Muscle layer of colon (tissue), 2 donors: ENCODE measurements around the gene CASK.

Source experiments
- H3K27ac ChIP-seq: one replicate; pipeline ENCODE4 v1.7.0; 2013; ENCODE audit warnings: low read depth, mild to moderate bottlenecking, low read length, moderate library complexity
- H3K27me3 ChIP-seq, 2 donors: one replicate each; pipeline ENCODE4 v1.7.0; 2013; ENCODE audit warnings: low read length in 2 of 2, mild to moderate bottlenecking in 2 of 2; ENCODE audit not compliant: insufficient read depth in 2 of 2, control insufficient read depth in 1 of 2
- H3K36me3 ChIP-seq: one replicate; pipeline ENCODE4 v1.7.0; 2013; ENCODE audit warnings: mild to moderate bottlenecking, low read length; ENCODE audit not compliant: insufficient read depth
- H3K4me1 ChIP-seq: one replicate; pipeline ENCODE4 v1.7.0; 2013; ENCODE audit warnings: mild to moderate bottlenecking, low read length; ENCODE audit not compliant: insufficient read depth
- H3K4me3 ChIP-seq, 2 donors: one replicate each; pipeline ENCODE4 v1.7.0; 2013; ENCODE audit warnings: low read length in 2 of 2, low read depth in 1 of 2, mild to moderate bottlenecking in 1 of 2, moderate library complexity in 1 of 2
- H3K9ac ChIP-seq: one replicate; pipeline ENCODE4 v1.7.0; 2013; ENCODE audit warnings: low read length
- H3K9me3 ChIP-seq: one replicate; pipeline ENCODE4 v1.7.0; 2013; ENCODE audit warnings: mild to moderate bottlenecking, low read length
- donor health status: abdominal sarcoma.
- donor health status: Adenocarcinoma of cecum.

The CASK gene

GRCh38 chrX:41761169-41761568, 162.2 kb downstream of the CASK start:
- no peak overlapping the region for H3K9ac ChIP-seq
- H3K27ac ChIP-seq, result no peak overlapping the region
- H3K4me1 ChIP-seq, result no peaks in the 10 kb centered on the region
- H3K4me3 ChIP-seq, result no peak overlapping the region
- no peaks in the 10 kb centered on the region for H3K9me3 ChIP-seq
- H3K27me3 ChIP-seq, result no peaks in the 10 kb centered on the region
- no peaks in the 10 kb centered on the region for H3K36me3 ChIP-seq

- Histone ChIP-seq H3K27me3 (no peaks in the 10 kb centered on the region), H3K9ac (no peak overlapping the region)
These were observed 163.5 kb downstream of the CASK start for GRCh38 chrX:41759817-41760216.

GRCh38 chrX:41758401-41758800, 165.0 kb downstream of the CASK start:
- Histone ChIP-seq H3K27me3 (no peaks in the 10 kb centered on the region), H3K36me3 (no peaks in the 10 kb centered on the region), H3K9me3 (no peaks in the 10 kb centered on the region), H3K27ac (no peak overlapping the region), H3K9ac (no peak overlapping the region), H3K4me1 (no peaks in the 10 kb centered on the region), H3K4me3 (no peak overlapping the region)

More at GRCh38 chrX:41759817-41760216, 163.5 kb downstream of the CASK start:
- H3K27ac ChIP-seq, result no peak overlapping the region
- no peaks in the 10 kb centered on the region for H3K36me3 ChIP-seq
- H3K4me3 ChIP-seq, result no peak overlapping the region
- no peaks in the 10 kb centered on the region for H3K4me1 ChIP-seq
- no peaks in the 10 kb centered on the region for H3K9me3 ChIP-seq

- Histone ChIP-seq H3K9ac (no peak overlapping the region), H3K9me3 (no peaks in the 10 kb centered on the region), H3K4me3 (no peak overlapping the region), H3K27me3 (no peaks in the 10 kb centered on the region), H3K36me3 (no peaks in the 10 kb centered on the region), H3K4me1 (no peaks in the 10 kb centered on the region), H3K27ac (no peak overlapping the region)
These were observed 172.6 kb downstream of the CASK start for GRCh38 chrX:41750716-41751115.

GRCh38 chrX:41739871-41740270, 183.5 kb downstream of the CASK start:
- no peaks in the 10 kb centered on the region for H3K36me3 ChIP-seq
- H3K4me3 ChIP-seq, result no peak overlapping the region
- no peaks in the 10 kb centered on the region for H3K27me3 ChIP-seq
- no peak overlapping the region for H3K9ac ChIP-seq
- H3K9me3 ChIP-seq, result no peaks in the 10 kb centered on the region
- no peaks in the 10 kb centered on the region for H3K4me1 ChIP-seq
- no peak overlapping the region for H3K27ac ChIP-seq

GRCh38 chrX:41737065-41737464, 186.3 kb downstream of the CASK start:
- Histone ChIP-seq H3K36me3 (no peaks in the 10 kb centered on the region), H3K27me3 (no peaks in the 10 kb centered on the region), H3K4me1 (no peaks in the 10 kb centered on the region), H3K27ac (no peak overlapping the region), H3K9me3 (no peaks in the 10 kb centered on the region), H3K9ac (no peak overlapping the region), H3K4me3 (no peak overlapping the region)

- Histone ChIP-seq H3K27ac (no peak overlapping the region), H3K36me3 (no peaks in the 10 kb centered on the region), H3K27me3 (no peaks in the 10 kb centered on the region), H3K9me3 (no peaks in the 10 kb centered on the region), H3K4me3 (no peak overlapping the region), H3K4me1 (no peaks in the 10 kb centered on the region), H3K9ac (no peak overlapping the region)
These were observed 188.8 kb downstream of the CASK start for GRCh38 chrX:41734530-41734929.

GRCh38 chrX:41733939-41734338, 189.4 kb downstream of the CASK start:
- no peaks in the 10 kb centered on the region for H3K4me1 ChIP-seq
- H3K9ac ChIP-seq, result no peak overlapping the region
- no peaks in the 10 kb centered on the region for H3K9me3 ChIP-seq
- no peak overlapping the region for H3K4me3 ChIP-seq
- no peaks in the 10 kb centered on the region for H3K36me3 ChIP-seq
- H3K27me3 ChIP-seq, result no peaks in the 10 kb centered on the region
- H3K27ac ChIP-seq, result no peak overlapping the region

GRCh38 chrX:41732260-41732659, 191.1 kb downstream of the CASK start:
- H3K4me1 ChIP-seq, result no peaks in the 10 kb centered on the region
- H3K27ac ChIP-seq, result no peak overlapping the region
- H3K27me3 ChIP-seq, result no peaks in the 10 kb centered on the region
- H3K9ac ChIP-seq, result no peak overlapping the region
- H3K36me3 ChIP-seq, result no peaks in the 10 kb centered on the region
- H3K4me3 ChIP-seq, result no peak overlapping the region
- no peaks in the 10 kb centered on the region for H3K9me3 ChIP-seq

- Histone ChIP-seq H3K4me3 (no peak overlapping the region), H3K36me3 (no peaks in the 10 kb centered on the region), H3K27me3 (no peaks in the 10 kb centered on the region), H3K27ac (no peak overlapping the region), H3K9ac (no peak overlapping the region), H3K9me3 (no peaks in the 10 kb centered on the region), H3K4me1 (no peaks in the 10 kb centered on the region)
These were observed 193.3 kb downstream of the CASK start for GRCh38 chrX:41730081-41730480.

- H3K9me3 ChIP-seq, result no peaks in the 10 kb centered on the region
- H3K9ac ChIP-seq, result no peak overlapping the region
- no peaks in the 10 kb centered on the region for H3K4me1 ChIP-seq
- H3K36me3 ChIP-seq, result no peaks in the 10 kb centered on the region
- H3K27ac ChIP-seq, result no peak overlapping the region
- H3K27me3 ChIP-seq, result no peaks in the 10 kb centered on the region
- no peak overlapping the region for H3K4me3 ChIP-seq
These were observed 195.2 kb downstream of the CASK start for GRCh38 chrX:41728125-41728524.

GRCh38 chrX:41723826-41724225, 199.5 kb downstream of the CASK start, which contains the start of gene GPR82:
GPR82 (plus strand) TSS chrX:41724181; CDS start chrX:41727027, 2,846 bp downstream.
- Histone ChIP-seq H3K4me3 (no peak within 1 kb of the TSS), H3K9ac (no peak within 1 kb of the TSS), H3K4me1 (no peaks in the 10 kb centered on the region), H3K9me3 (peaks cover 3% of the 10 kb centered on the region), H3K27ac (no peak within 1 kb of the TSS), H3K27me3 (no peaks in the 10 kb centered on the region), H3K36me3 (no peaks in the 10 kb centered on the region)
